Measurements from ENCODE around the gene STXBP2.

The STXBP2 gene

GRCh38 chr19:7612282-7613274 lies 24.3 kb upstream of the STXBP2 start:
- no peak overlapping the region for H3K4me3 ChIP-seq (ENCODE audit: insufficient read depth, low read depth, low read length)
- WGBS, 2 experiments: 94 to 96% methylated on average over 77 of the region's 81 CpGs
- H3K4me1 ChIP-seq (ENCODE audit: control insufficient read depth, insufficient read depth, low read length): no peaks in the 10 kb centered on the region
- H3K36me3 ChIP-seq (ENCODE audit: control insufficient read depth, insufficient read depth, low read length): no peaks in the 10 kb centered on the region
- no peaks in the 10 kb centered on the region for H3K9me3 ChIP-seq (ENCODE audit: control insufficient read depth, low read length)
- no peak overlapping the region for H3K27ac ChIP-seq (ENCODE audit: insufficient read depth, low read depth, low read length, poor library complexity, severe bottlenecking)
- H3K27me3 ChIP-seq (ENCODE audit: control insufficient read depth, insufficient read depth, low read length, poor library complexity, severe bottlenecking): no peaks in the 10 kb centered on the region

- no peaks in the 10 kb centered on the region for H3K27me3 ChIP-seq (ENCODE audit: control insufficient read depth, insufficient read depth, low read length, poor library complexity, severe bottlenecking)
- WGBS, 2 experiments: 95% methylated on average over 59 of the region's 59 CpGs
- H3K36me3 ChIP-seq (ENCODE audit: control insufficient read depth, insufficient read depth, low read length): no peaks in the 10 kb centered on the region
These were observed 21.8 kb upstream of the STXBP2 start for GRCh38 chr19:7614859-7615741.

DNA sequence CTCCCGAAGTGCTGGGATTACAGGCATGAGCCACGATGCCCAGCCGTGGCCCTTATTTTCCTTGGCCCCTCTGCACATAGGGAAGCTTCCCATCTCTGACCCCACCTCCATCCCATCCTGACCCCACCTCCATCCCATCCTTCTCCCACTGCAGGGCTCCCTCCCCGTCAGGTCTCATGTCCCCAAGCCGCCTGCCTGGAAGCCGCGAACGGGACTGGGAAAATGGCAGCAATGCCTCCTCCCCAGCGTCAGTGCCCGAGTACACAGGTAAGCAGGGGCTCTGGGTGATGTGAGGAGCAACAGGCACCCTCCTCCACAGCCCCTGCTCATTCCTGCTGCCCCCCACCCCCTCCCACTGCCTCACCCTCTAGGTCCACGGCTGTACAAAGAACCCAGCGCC lies 19.7 kb upstream of the STXBP2 start:
- Histone ChIP-seq H3K27me3 (ENCODE audit: control insufficient read depth, insufficient read depth, low read length, poor library complexity, severe bottlenecking) (no peaks in the 10 kb centered on the region), H3K36me3 (ENCODE audit: control insufficient read depth, insufficient read depth, low read length) (peaks cover 12% of the 10 kb centered on the region), H3K4me1 (ENCODE audit: control insufficient read depth, insufficient read depth, low read length) (no peaks in the 10 kb centered on the region), H3K9me3 (ENCODE audit: control insufficient read depth, low read length) (no peaks in the 10 kb centered on the region), H3K27ac (ENCODE audit: insufficient read depth, low read depth, low read length, poor library complexity, severe bottlenecking) (no peak overlapping the region), H3K4me3 (ENCODE audit: insufficient read depth, low read depth, low read length) (no peak overlapping the region)
- 89 to 96% methylated on average over 12 of the region's 12 CpGs for WGBS, 2 experiments

More at GRCh38 chr19:7614859-7615741, 21.8 kb upstream of the STXBP2 start:
- Histone ChIP-seq H3K4me1 (ENCODE audit: control insufficient read depth, insufficient read depth, low read length) (no peaks in the 10 kb centered on the region), H3K27ac (ENCODE audit: insufficient read depth, low read depth, low read length, poor library complexity, severe bottlenecking) (no peak overlapping the region), H3K9me3 (ENCODE audit: control insufficient read depth, low read length) (no peaks in the 10 kb centered on the region), H3K4me3 (ENCODE audit: insufficient read depth, low read depth, low read length) (no peak overlapping the region)

- no peaks in the 10 kb centered on the region for H3K27me3 ChIP-seq (ENCODE audit: control insufficient read depth, insufficient read depth, low read length, poor library complexity, severe bottlenecking)
- H3K9me3 ChIP-seq (ENCODE audit: control insufficient read depth, low read length): no peaks in the 10 kb centered on the region
- H3K27ac ChIP-seq (ENCODE audit: insufficient read depth, low read depth, low read length, poor library complexity, severe bottlenecking): no peak overlapping the region
- no peaks in the 10 kb centered on the region for H3K4me1 ChIP-seq (ENCODE audit: control insufficient read depth, insufficient read depth, low read length)
- WGBS, 2 experiments: 96% methylated on average over 28 of the region's 28 CpGs
- H3K4me3 ChIP-seq (ENCODE audit: insufficient read depth, low read depth, low read length): no peak overlapping the region
- H3K36me3 ChIP-seq (ENCODE audit: control insufficient read depth, insufficient read depth, low read length): peaks cover 15% of the 10 kb centered on the region
These were observed 19.2 kb upstream of the STXBP2 start for GRCh38 chr19:7617735-7618134.

DNA sequence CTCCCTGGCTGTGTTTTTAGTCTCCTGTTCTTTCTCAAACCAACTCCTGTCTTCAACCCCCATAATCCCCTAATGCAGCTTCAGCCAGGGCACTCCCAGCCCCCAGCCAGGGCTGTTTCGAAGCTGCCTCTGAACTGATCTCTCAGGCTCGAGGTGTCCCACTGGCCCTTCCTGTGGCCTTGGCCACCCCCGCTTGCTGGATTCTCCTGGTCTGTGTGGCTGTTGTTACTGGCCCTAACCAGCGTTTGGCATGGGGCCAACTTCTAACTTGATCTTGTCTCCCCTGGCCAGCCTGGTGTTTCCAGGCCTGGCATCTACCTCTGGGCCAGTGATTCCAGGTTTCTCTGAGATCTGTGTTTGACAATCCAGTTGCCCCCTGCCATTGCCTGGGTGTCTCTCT lies 18.6 kb upstream of the STXBP2 start:
- no peak overlapping the region for H3K27ac ChIP-seq (ENCODE audit: insufficient read depth, low read depth, low read length, poor library complexity, severe bottlenecking)
- H3K27me3 ChIP-seq (ENCODE audit: control insufficient read depth, insufficient read depth, low read length, poor library complexity, severe bottlenecking): no peaks in the 10 kb centered on the region
- 94 to 96% methylated on average over 4 of the region's 4 CpGs for WGBS, 2 experiments
- H3K36me3 ChIP-seq (ENCODE audit: control insufficient read depth, insufficient read depth, low read length): peaks cover 21% of the 10 kb centered on the region
- H3K9me3 ChIP-seq (ENCODE audit: control insufficient read depth, low read length): no peaks in the 10 kb centered on the region
- no peak overlapping the region for H3K4me3 ChIP-seq (ENCODE audit: insufficient read depth, low read depth, low read length)
- no peaks in the 10 kb centered on the region for H3K4me1 ChIP-seq (ENCODE audit: control insufficient read depth, insufficient read depth, low read length)

- peaks cover 26% of the 10 kb centered on the region for H3K36me3 ChIP-seq (ENCODE audit: control insufficient read depth, insufficient read depth, low read length)
- 94% methylated on average over 21 of the region's 21 CpGs for WGBS, 2 experiments
- H3K27ac ChIP-seq (ENCODE audit: insufficient read depth, low read depth, low read length, poor library complexity, severe bottlenecking): no peak overlapping the region
These were observed 18.0 kb upstream of the STXBP2 start for GRCh38 chr19:7618771-7619510.

DNA sequence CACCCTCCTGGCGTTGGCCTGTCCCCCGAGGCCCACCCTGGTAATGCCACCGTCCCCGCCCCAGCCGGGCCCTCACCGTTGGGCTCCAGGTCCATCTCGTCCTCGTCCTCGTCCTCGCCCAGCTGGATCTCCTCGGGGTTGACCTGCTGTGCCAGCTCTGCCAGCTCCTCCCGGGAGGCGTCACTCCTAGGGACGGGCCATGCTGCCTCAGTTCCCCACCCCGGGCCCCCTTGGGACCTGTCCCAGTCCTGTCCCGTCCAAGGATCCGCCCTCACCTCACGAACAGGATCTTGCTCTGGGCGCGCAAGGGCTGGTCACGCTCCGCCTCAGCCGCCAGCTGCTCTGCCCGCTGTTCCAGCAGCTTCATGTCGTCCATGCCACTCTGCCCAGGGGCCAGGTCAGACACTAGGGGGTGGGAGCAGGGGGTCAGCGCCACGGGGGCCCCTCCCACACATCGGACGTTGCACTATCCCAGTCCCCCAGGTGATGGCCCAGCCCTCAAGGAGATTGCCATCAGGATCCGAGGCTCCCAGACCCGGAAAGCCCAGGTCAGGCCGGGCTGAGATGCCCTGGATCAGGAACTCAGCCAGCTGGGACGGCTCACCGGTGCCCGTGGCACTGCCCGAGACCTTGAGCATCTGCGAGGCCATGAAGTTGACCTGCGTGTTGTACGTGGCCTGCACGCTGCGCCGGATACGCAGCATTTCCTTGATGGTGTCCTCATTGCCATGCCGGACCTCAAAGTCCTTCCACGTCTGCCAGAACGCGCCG lies 17.1 kb upstream of the STXBP2 start:
- H3K4me1 ChIP-seq (ENCODE audit: control insufficient read depth, insufficient read depth, low read length): no peaks in the 10 kb centered on the region
- no peaks in the 10 kb centered on the region for H3K9me3 ChIP-seq (ENCODE audit: control insufficient read depth, low read length)
- no peaks in the 10 kb centered on the region for H3K27me3 ChIP-seq (ENCODE audit: control insufficient read depth, insufficient read depth, low read length, poor library complexity, severe bottlenecking)
- no peak overlapping the region for H3K4me3 ChIP-seq (ENCODE audit: insufficient read depth, low read depth, low read length)
- WGBS, 2 experiments: 96% methylated on average over 48 of the region's 48 CpGs
- H3K27ac ChIP-seq (ENCODE audit: insufficient read depth, low read depth, low read length, poor library complexity, severe bottlenecking): no peak overlapping the region
- H3K36me3 ChIP-seq (ENCODE audit: control insufficient read depth, insufficient read depth, low read length): peaks cover 26% of the 10 kb centered on the region

More at GRCh38 chr19:7618771-7619510, 18.0 kb upstream of the STXBP2 start:
- no peaks in the 10 kb centered on the region for H3K9me3 ChIP-seq (ENCODE audit: control insufficient read depth, low read length)
- H3K4me3 ChIP-seq (ENCODE audit: insufficient read depth, low read depth, low read length): no peak overlapping the region
- H3K4me1 ChIP-seq (ENCODE audit: control insufficient read depth, insufficient read depth, low read length): no peaks in the 10 kb centered on the region
- no peaks in the 10 kb centered on the region for H3K27me3 ChIP-seq (ENCODE audit: control insufficient read depth, insufficient read depth, low read length, poor library complexity, severe bottlenecking)

- WGBS, 2 experiments: 94 to 96% methylated on average over 57 of the region's 57 CpGs
- Histone ChIP-seq H3K36me3 (ENCODE audit: control insufficient read depth, insufficient read depth, low read length) (peaks cover 28% of the 10 kb centered on the region), H3K27me3 (ENCODE audit: control insufficient read depth, insufficient read depth, low read length, poor library complexity, severe bottlenecking) (no peaks in the 10 kb centered on the region), H3K4me3 (ENCODE audit: insufficient read depth, low read depth, low read length) (no peak overlapping the region), H3K9me3 (ENCODE audit: control insufficient read depth, low read length) (no peaks in the 10 kb centered on the region), H3K27ac (ENCODE audit: insufficient read depth, low read depth, low read length, poor library complexity, severe bottlenecking) (no peak overlapping the region), H3K4me1 (ENCODE audit: control insufficient read depth, insufficient read depth, low read length) (no peaks in the 10 kb centered on the region)
These were observed 16.2 kb upstream of the STXBP2 start for GRCh38 chr19:7620442-7621412.

Measured in ectodermal cell (in vitro differentiated cells).